K562 (cell line): ENCODE data around the gene BZW2. TPM values are rescaled to one million over a fixed set of nuclear protein-coding genes. Genes with fewer than 3 reads are reported as not detected.

Source experiments
- BRD9 ChIP-seq: fragments of 450-650 bp; IDR thresholded peaks from 2 replicates; pipeline ENCODE4 v1.6.1; 2018; ENCODE audit warnings: low read depth; ENCODE audit not compliant: partially characterized antibody
- BRF1 ChIP-seq: IDR thresholded peaks from 3 replicates; pipeline ENCODE4 v1.6.1; 2011; ENCODE audit warnings: borderline replicate concordance, mild to moderate bottlenecking; ENCODE audit not compliant: insufficient read length; ENCODE audit errors: extremely low read depth
- CBX8 ChIP-seq: fragments of 200-600 bp; sonication (generic); IDR thresholded peaks from 2 replicates; pipeline ENCODE4 v1.6.1; 2012; ENCODE audit warnings: borderline replicate concordance, mixed run types, low read depth, mild to moderate bottlenecking, moderate library complexity, mixed read lengths, low read length, control low read depth, inconsistent platforms; ENCODE audit not compliant: poor library complexity, severe bottlenecking; ENCODE audit errors: extremely low read depth
- CEBPB ChIP-seq: fragments of 450-650 bp; IDR thresholded peaks from 2 replicates; pipeline ENCODE4 v1.6.1; 2016; ENCODE audit warnings: missing genetic modification characterization, missing compliant biosample characterization
- FOXA1 ChIP-seq: fragments of 450-650 bp; IDR thresholded peaks from 2 replicates; pipeline ENCODE4 v1.6.1; 2016; ENCODE audit warnings: mild to moderate bottlenecking, borderline replicate concordance
- FOXJ3 ChIP-seq: sonication (generic); formaldehyde crosslinking; IDR thresholded peaks from 2 replicates; pipeline ENCODE4 v1.4.0; 2020; ENCODE audit warnings: mild to moderate bottlenecking, missing genetic modification reagents
- HNRNPH1 ChIP-seq: fragments of 200-400 bp; formaldehyde crosslinking; optimal IDR thresholded peaks from 2 replicates; pipeline ENCODE3; 2017; ENCODE audit warnings: low read depth, mild to moderate bottlenecking, low read length, moderate library complexity
- ILK ChIP-seq: fragments of 450-650 bp; IDR thresholded peaks from 2 replicates; pipeline ENCODE4 v1.6.1; 2016; ENCODE audit warnings: missing genetic modification characterization, low read depth, mild to moderate bottlenecking, missing compliant biosample characterization, moderate library complexity, borderline replicate concordance
- IRF9 ChIP-seq: fragments of 450-650 bp; IDR thresholded peaks from 2 replicates; pipeline ENCODE4 v1.6.1; 2016; ENCODE audit warnings: missing biosample characterization, missing genetic modification characterization
- KDM4B ChIP-seq, 2 experiments: fragments of 450-650 bp in 1 of 2; sonication (generic) in 1 of 2; IDR thresholded peaks; 2 replicates each; pipeline ENCODE4 v1.6.1; 2016 to 2017; ENCODE audit warnings: borderline replicate concordance in 2 of 2, antibody characterized with exemption in 1 of 2, low read depth in 1 of 2, mild to moderate bottlenecking in 1 of 2
- MYNN ChIP-seq, 2 experiments: sonication (generic); formaldehyde crosslinking in 1 of 2; IDR thresholded peaks; 2 replicates each; pipeline versions ENCODE4 v1.5.0 to v1.6.1; 2016 to 2020; ENCODE audit warnings: antibody characterized with exemption in 1 of 2, missing genetic modification reagents in 1 of 2
- PBX2 ChIP-seq, 2 experiments: IDR thresholded peaks in 1 of 2; conservative IDR thresholded peaks in 1 of 2; 2 replicates each; pipeline ENCODE4 v1.6.1; 2016; ENCODE audit warnings: low read depth in 2 of 2, mild to moderate bottlenecking in 1 of 2, missing compliant biosample characterization in 1 of 2, missing genetic modification characterization in 1 of 2, moderate library complexity in 1 of 2
- RB1 ChIP-seq: fragments of 450-650 bp; IDR thresholded peaks from 2 replicates; pipeline ENCODE4 v1.6.1; 2017; ENCODE audit warnings: low read depth, mild to moderate bottlenecking
- RBBP5 ChIP-seq: fragments of 200-600 bp; sonication (generic); IDR thresholded peaks from 2 replicates; pipeline ENCODE4 v1.6.1; 2012; ENCODE audit warnings: borderline replicate concordance, mild to moderate bottlenecking, low read length, control low read depth, inconsistent platforms; ENCODE audit not compliant: insufficient read depth, poor library complexity, severe bottlenecking
- SFPQ ChIP-seq: fragments of 200-400 bp; formaldehyde crosslinking; IDR thresholded peaks from 2 replicates; pipeline ENCODE4 v1.6.1; 2017; ENCODE audit warnings: mild to moderate bottlenecking, low read depth, low read length, moderate library complexity
- SIRT6 ChIP-seq: IDR thresholded peaks from one replicate; pipeline ENCODE4 v1.6.1; 2012; ENCODE audit warnings: low read depth, mild to moderate bottlenecking, control low read depth, inconsistent platforms, low read length, moderate library complexity
- SUPT5H ChIP-seq: fragments of 450-650 bp; IDR thresholded peaks from 2 replicates; pipeline ENCODE4 v1.6.1; 2016
- ZKSCAN8 ChIP-seq: fragments of 200-800 bp; sonication (Bioruptor generic); IDR thresholded peaks from 2 replicates; pipeline ENCODE4 v1.6.1; 2016; ENCODE audit warnings: missing genetic modification characterization, missing compliant biosample characterization
- ZNF24 ChIP-seq: fragments of 450-650 bp; IDR thresholded peaks from 2 replicates; pipeline ENCODE4 v1.6.1; 2016
- ZNF347 ChIP-seq: fragments of 450-650 bp; formaldehyde crosslinking; IDR thresholded peaks from 2 replicates; pipeline ENCODE4 v1.4.0; 2020; ENCODE audit warnings: low read depth, mild to moderate bottlenecking, moderate library complexity
- ZNF384 ChIP-seq: IDR thresholded peaks from 2 replicates; pipeline ENCODE4 v1.6.1; 2012; ENCODE audit warnings: low read depth, low read length, improper control_type of control experiment
- polyA plus RNA-seq, 8 experiments: library from polyadenylated mRNA; depleted of rRNA in 4 of 8; stranded (reverse) in 5 of 8; unstranded in 3 of 8; fragments of >200 nt; fragmentation: Nextera tagmentation in 2 of 8; fragmentation: Illumina TruSeq in 1 of 8; extraction: Ambion mirVana in 2 of 8; extraction: Trizol in 1 of 8; gene quantifications; 2 replicates each; pipeline versions ENCODE4 v1.2.1 to v1.2.3, GENCODE V29; 2011 to 2014; ENCODE audit warnings: inconsistent platforms in 1 of 8, missing spikeins in 1 of 8
- total RNA-seq, 7 experiments: library from RNA; depleted of rRNA in 6 of 7; stranded (reverse); fragments of >200 nt in 6 of 7; fragmentation: Illumina TruSeq in 2 of 7; extraction: Trizol in 2 of 7; gene quantifications; 2 replicates each; pipeline versions ENCODE4 v1.2.1 to v1.2.3, GENCODE V29; 2011 to 2021; ENCODE audit warnings: low replicate concordance in 1 of 7

Gene BZW2
- total and polyA plus RNA-seq, 9 of the 15 experiments (the other 6 are each of a cell fraction or from before 2014, with no cell fraction given), result 140 to 316 (median 173) TPM

- TF ChIP-seq BRF1, result no peak
- TF ChIP-seq SUPT5H, result no peak
- TF ChIP-seq FOXA1, result no peak
- no peak for TF ChIP-seq KDM4B (IDR thresholded peaks at IDR 0.05; ENCODE audit: borderline replicate concordance in 2 of 2, low read depth in 1 of 2)
- no peak for TF ChIP-seq SIRT6
- TF ChIP-seq ZNF347 (CRISPR knock-in tag), result no peak
- no peak for TF ChIP-seq SFPQ
- 0 out of 2 replicates have a peak, but pooled peaks have one; percentile 18 for TF ChIP-seq ILK (tag)
- TF ChIP-seq PBX2 (CRISPR knock-in tag; IDR thresholded peaks at IDR 0.05; ENCODE audit: low read depth), result no peak
- TF ChIP-seq PBX2 (tag; conservative IDR thresholded peaks at IDR 0.05; ENCODE audit: low read depth), result peak; percentile 67
- peak; percentile 33 for TF ChIP-seq RBBP5
- TF ChIP-seq MYNN (IDR thresholded peaks at IDR 0.05), result no peak
- no peak for TF ChIP-seq MYNN (CRISPR knock-in tag; IDR thresholded peaks at IDR 0.05)
- no peak for TF ChIP-seq BRD9
- TF ChIP-seq ZNF384, result no peak
- TF ChIP-seq IRF9 (tag), result peak; percentile 90
- no peak for TF ChIP-seq FOXJ3 (CRISPR knock-in tag)
- TF ChIP-seq CBX8, result no peak
- no peak; the same call in 1 of the 2 replicates for TF ChIP-seq ZNF24
- no peak for TF ChIP-seq RB1
- no peak for TF ChIP-seq HNRNPH1
- TF ChIP-seq CEBPB, result peak; percentile 100
- TF ChIP-seq ZKSCAN8 (CRISPR knock-in tag), result peak; percentile 78; the same call in 1 of the 2 replicates
Measured at GRCh38 chr7:16668049-16668858, 22.3 kb downstream of the BZW2 start (continued).
